ENCODE data around the gene GPR34. TPM values are rescaled to one million over a fixed set of nuclear protein-coding genes. Genes with fewer than 3 reads are reported as not detected.
A peak's percentile ranks its signal among the peaks of the same experiment; 100 is the strongest.

GPR34 gene
- total and polyA plus RNA-seq, 2 donors (not counting 1 experiment from before 2014, with no cell fraction given), result 0.21 TPM; not detected in 1

- Histone ChIP-seq H3K9me3 (ENCODE audit: control extremely low read depth in 1 of 3, control insufficient read depth in 2 of 3, insufficient read depth in 1 of 3, low read length in 2 of 3) (peaks cover 0 to 17% (median 14%) of the 10 kb centered on the region in 3 donors), H3K4me1 (ENCODE audit: control insufficient read depth in 2 of 2, insufficient read depth in 2 of 2, low read length in 2 of 2) (peaks cover 49 to 66% of the 10 kb centered on the region in 2 donors), H3K4me2 (replicated peaks; ENCODE audit: low read depth, low read length, poor library complexity, severe bottlenecking) (no peak overlapping the region), H3K9ac (ENCODE audit: low read length) (no peak overlapping the region), H3K36me3 (replicated peaks in 1 of 2; ENCODE audit: control extremely low read depth in 1 of 2, control insufficient read depth in 1 of 2, extremely low read depth in 1 of 2, insufficient read depth in 2 of 2, low read length in 1 of 2) (peaks cover 0 to 3% of the 10 kb centered on the region in 2 experiments), H3K4me3 (ENCODE audit: control extremely low read depth in 1 of 5, extremely low read depth in 1 of 5, insufficient read depth in 1 of 5, low read depth in 2 of 5, low read length in 4 of 5) (no peak overlapping the region), H3K79me2 (ENCODE audit: control insufficient read depth, insufficient read depth, low read length) (no peaks in the 10 kb centered on the region), H3K27ac (ENCODE audit: low read length in 2 of 2) (no peak overlapping the region), H3K27me3 (replicated peaks in 1 of 4; ENCODE audit: control extremely low read depth in 1 of 4, control insufficient read depth in 3 of 4, insufficient read depth in 4 of 4, low read length in 3 of 4) (no peaks in the 10 kb centered on the region), H4K20me1 (ENCODE audit: control insufficient read depth, insufficient read depth, low read length, poor library complexity, severe bottlenecking) (no peaks in the 10 kb centered on the region), H2AFZ (ENCODE audit: insufficient read depth, low read depth, low read length, poor library complexity, severe bottlenecking) (no peak overlapping the region)
- WGBS (ENCODE audit: insufficient coverage), result 80% methylated on average over 1 of the region's 3 CpGs
- TF ChIP-seq CTCF (IDR thresholded peaks at IDR 0.05), result no peak
- no peak for TF ChIP-seq EZH2 (IDR thresholded peaks at IDR 0.05; ENCODE audit: borderline replicate concordance, insufficient read depth, low read depth, low read length, poor library complexity, severe bottlenecking)
- H3K9me3 Mint-ChIP-seq (ENCODE audit: insufficient read depth), result no peaks in the 10 kb centered on the region
- H3K4me3 Mint-ChIP-seq, result peak overlapping the region; percentile 40
- ChIA-PET CTCF (no interaction called here), POLR2A (interaction anchor here (1.2 kb wide), 1 partner anchor 16 kb away, joined by 3 read pairs; no protein-coding TSS in a partner anchor)
- no peak for ATAC-seq (ENCODE audit: low read depth)
- H3K4me1 Mint-ChIP-seq, result peaks cover 56% of the 10 kb centered on the region
- H3K27ac Mint-ChIP-seq, result peak overlapping the region; percentile 59
- no peaks in the 10 kb centered on the region for H3K27me3 Mint-ChIP-seq
- DNase-seq, result no peak
- intact Hi-C loops (cut with micrococcal nuclease), result no loop called here
These were observed 33.4 kb downstream of the GPR34 start for GRCh38 chrX:41722214-41722613.

- Mint-ChIP-seq H3K27ac (peak overlapping the region; percentile 46), H3K4me3 (peak overlapping the region; percentile 59), H3K27me3 (no peaks in the 10 kb centered on the region), H3K9me3 (ENCODE audit: insufficient read depth) (no peaks in the 10 kb centered on the region), H3K4me1 (peaks cover 53% of the 10 kb centered on the region)
- no peak for TF ChIP-seq CTCF (IDR thresholded peaks at IDR 0.05)
- no peak for TF ChIP-seq EZH2 (IDR thresholded peaks at IDR 0.05; ENCODE audit: borderline replicate concordance, insufficient read depth, low read depth, low read length, poor library complexity, severe bottlenecking)
- no peak overlapping the region for H2AFZ ChIP-seq (ENCODE audit: insufficient read depth, low read depth, low read length, poor library complexity, severe bottlenecking)
- no peak overlapping the region for H3K4me3 ChIP-seq (ENCODE audit: control extremely low read depth in 1 of 5, extremely low read depth in 1 of 5, insufficient read depth in 1 of 5, low read depth in 2 of 5, low read length in 4 of 5)
- H4K20me1 ChIP-seq (ENCODE audit: control insufficient read depth, insufficient read depth, low read length, poor library complexity, severe bottlenecking), result no peaks in the 10 kb centered on the region
- peaks cover 0 to 3% of the 10 kb centered on the region in 2 experiments for H3K36me3 ChIP-seq (replicated peaks in 1 of 2; ENCODE audit: control extremely low read depth in 1 of 2, control insufficient read depth in 1 of 2, extremely low read depth in 1 of 2, insufficient read depth in 2 of 2, low read length in 1 of 2)
- intact Hi-C loops (cut with micrococcal nuclease), result no loop called here
- no peak overlapping the region for H3K9ac ChIP-seq (ENCODE audit: low read length)
- H3K27me3 ChIP-seq (replicated peaks in 1 of 4; ENCODE audit: control extremely low read depth in 1 of 4, control insufficient read depth in 3 of 4, insufficient read depth in 4 of 4, low read length in 3 of 4), result no peaks in the 10 kb centered on the region
- no peak for ATAC-seq (ENCODE audit: low read depth)
- no CpG with 5 or more reads among the region's 3 CpGs for WGBS (ENCODE audit: insufficient coverage)
- DNase-seq, result no peak
- ChIA-PET CTCF (no interaction called here), POLR2A (no interaction called here)
- H3K4me2 ChIP-seq (replicated peaks; ENCODE audit: low read depth, low read length, poor library complexity, severe bottlenecking), result peak overlapping the region; percentile 58
- no peak overlapping the region for H3K27ac ChIP-seq (ENCODE audit: low read length in 2 of 2)
- H3K4me1 ChIP-seq (ENCODE audit: control insufficient read depth in 2 of 2, insufficient read depth in 2 of 2, low read length in 2 of 2), result peaks cover 47 to 58% of the 10 kb centered on the region in 2 donors
- H3K9me3 ChIP-seq (ENCODE audit: control extremely low read depth in 1 of 3, control insufficient read depth in 2 of 3, insufficient read depth in 1 of 3, low read length in 2 of 3), result peaks cover 0 to 9% (median 7%) of the 10 kb centered on the region in 3 donors
- H3K79me2 ChIP-seq (ENCODE audit: control insufficient read depth, insufficient read depth, low read length), result no peaks in the 10 kb centered on the region
These were observed 34.2 kb downstream of the GPR34 start for GRCh38 chrX:41722816-41723618.

Data from B cell (primary cell).